ENCODE results near the gene WWOX. TPM values are rescaled to one million over a fixed set of nuclear protein-coding genes. Genes with fewer than 3 reads are reported as not detected.

Gene WWOX
- total RNA-seq, 1 donor from 2014 or later = 15.8 TPM

DNA sequence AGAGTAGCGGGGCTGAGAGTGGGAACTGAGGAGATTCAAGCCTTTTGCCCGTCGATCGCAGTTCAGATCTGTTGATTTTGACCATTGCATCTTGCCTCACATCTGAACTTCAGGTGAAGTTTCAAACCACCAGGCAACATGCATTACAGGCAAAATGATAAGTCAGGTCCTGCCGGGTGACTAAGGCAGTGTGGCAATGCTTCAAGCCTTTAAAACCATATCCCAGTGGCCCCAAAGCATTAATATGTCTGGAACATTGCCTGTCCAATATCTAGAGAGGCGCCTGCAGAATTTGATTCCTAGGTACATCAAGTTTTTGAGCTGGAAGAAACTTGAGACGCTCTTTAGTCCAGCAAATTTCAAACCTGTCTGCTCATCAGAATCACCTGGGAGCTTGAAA lies 998.3 kb downstream of the WWOX start:
- no peak for DNase-seq (ENCODE audit: low spot score)

GRCh38 chr16:79098907-79099306 lies 999.5 kb downstream of the WWOX start:
- DNase-seq (ENCODE audit: low spot score) = no peak

GRCh38 chr16:79099716-79100115 lies 1000.3 kb downstream of the WWOX start:
- DNase-seq (ENCODE audit: low spot score) = no peak

- DNase-seq (ENCODE audit: low spot score) = no peak
Observed at GRCh38 chr16:79100447-79100846, 1001.0 kb downstream of the WWOX start.

GRCh38 chr16:79101491-79101890 lies 1002.0 kb downstream of the WWOX start:
- DNase-seq (ENCODE audit: low spot score) = no peak

DNA sequence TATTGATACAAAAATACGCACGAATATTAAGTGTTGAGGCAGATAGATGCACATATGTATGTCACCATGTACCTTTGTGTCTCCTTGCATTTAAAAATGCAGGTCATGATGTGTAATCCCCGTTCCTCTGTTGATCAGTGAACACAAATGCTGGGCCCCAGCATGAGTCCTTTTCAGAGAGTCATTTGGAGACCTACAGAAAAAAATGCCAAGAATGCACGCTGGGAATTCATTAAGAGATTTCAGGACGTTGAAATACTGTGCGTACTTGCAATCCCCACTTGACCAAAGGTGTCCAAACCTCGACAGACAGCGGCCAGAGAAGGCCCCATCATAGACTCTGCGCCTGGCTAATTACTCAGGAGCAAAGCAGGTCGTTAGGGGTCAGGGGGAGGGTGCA lies 1005.1 kb downstream of the WWOX start:
- no peak for DNase-seq (ENCODE audit: low spot score)

DNA sequence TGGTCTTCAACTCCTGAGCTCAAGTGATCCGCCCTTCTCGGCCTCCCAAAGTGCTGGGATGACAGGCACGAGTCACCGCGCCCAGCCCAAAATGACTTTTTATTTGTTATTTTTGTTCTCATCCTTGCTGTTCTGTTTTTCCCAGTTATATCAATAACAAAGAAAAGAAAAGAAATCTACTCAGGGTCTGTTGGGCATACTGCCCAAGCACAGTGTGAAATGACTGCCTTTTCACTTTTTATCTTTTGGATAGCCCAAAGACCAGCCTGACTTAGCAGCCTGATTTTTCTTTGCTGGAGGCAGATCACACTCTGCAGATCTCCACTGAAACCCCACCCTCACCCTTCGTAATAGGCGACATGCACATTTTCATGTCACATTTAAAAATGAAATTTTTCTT lies 1007.8 kb downstream of the WWOX start:
- no peak for DNase-seq (ENCODE audit: low spot score)

DNA sequence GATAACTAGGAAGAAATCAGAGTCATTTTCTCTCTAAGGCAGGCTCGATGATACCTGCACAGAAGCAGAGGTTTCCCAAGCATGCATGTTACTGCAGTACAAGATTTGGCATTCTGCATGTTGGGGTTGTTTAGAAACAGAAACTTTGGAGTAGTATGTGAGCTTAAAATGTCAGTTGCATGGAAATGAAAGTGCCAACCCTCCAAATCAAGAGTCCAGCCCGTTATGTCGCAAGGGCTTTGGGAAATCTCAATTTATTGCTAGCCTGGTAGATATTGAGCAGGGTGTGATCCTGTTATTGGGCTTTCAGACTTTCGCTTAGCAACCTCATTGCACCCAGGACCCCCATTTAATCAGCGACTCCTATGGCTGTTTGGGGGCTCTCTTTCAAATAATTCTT lies 1010.3 kb downstream of the WWOX start:
- DNase-seq (ENCODE audit: low spot score) = no peak

DNA sequence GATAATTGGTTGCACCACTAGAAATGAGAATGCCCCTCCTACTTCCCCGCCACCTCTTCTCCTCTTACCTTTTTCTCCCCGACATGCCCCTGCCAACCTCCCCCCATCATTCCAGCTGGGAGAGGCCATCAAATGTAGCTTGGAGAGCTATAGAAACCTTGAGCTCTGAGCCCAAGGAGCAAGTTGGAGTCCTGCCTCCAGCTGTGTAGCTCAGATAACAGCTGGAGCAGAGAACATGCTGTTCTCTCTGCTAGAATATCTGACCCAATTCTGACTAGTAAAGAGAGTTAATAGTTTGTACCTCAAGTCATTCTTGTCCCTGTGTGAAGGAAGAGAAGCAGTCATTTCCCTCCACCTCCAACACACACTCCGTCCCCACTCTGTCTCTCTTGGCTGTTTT lies 1010.8 kb downstream of the WWOX start:
- DNase-seq (ENCODE audit: low spot score) = no peak

- no peak for DNase-seq (ENCODE audit: low spot score)
Observed at GRCh38 chr16:79110953-79111352, 1011.5 kb downstream of the WWOX start.

GRCh38 chr16:79112462-79112861 lies 1013.0 kb downstream of the WWOX start:
- DNase-seq (ENCODE audit: low spot score) = no peak

DNA sequence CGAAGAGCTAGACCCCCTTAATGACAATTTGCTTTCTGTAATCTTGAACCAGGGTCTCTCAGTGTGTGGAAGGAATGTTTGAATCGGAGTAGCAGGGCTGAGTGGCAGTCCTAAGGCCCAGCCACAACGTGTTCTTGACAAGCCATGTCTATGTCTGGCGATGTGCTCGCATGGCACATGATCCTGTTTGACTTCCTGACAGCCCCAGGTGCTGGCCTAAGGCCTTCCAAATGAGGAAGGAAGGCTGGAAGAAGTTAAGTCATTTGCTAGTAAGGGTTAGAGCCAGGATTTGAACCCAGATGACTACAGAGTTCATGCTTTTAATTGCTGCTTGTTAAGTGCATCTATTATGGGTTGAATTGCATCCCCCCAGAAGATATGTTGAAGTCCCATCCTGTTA lies 1014.4 kb downstream of the WWOX start:
- DNase-seq (ENCODE audit: low spot score) = no peak

DNA sequence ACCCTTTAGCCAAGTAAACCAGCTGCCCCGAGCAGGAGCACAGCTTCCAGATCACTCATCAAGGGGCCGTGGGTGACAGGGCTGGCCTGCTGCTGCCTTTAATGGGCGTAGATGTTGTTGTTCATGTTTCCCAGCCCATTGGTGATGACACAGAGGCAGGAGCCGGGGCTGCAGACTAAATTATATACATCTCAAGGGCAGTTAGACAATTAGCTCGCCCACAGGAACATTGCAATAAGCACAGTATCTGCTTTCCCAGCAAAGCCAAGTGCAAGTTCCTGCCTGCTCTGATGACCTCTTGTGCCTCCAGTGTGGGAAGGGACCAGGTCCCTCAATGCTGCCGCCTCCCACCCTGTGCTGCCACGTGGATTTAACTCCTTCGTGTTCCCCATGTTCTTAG lies 1015.3 kb downstream of the WWOX start:
- DNase-seq (ENCODE audit: low spot score) = no peak

- no peak for DNase-seq (ENCODE audit: low spot score)
Observed at GRCh38 chr16:79121906-79122305, 1022.5 kb downstream of the WWOX start.

GRCh38 chr16:79122343-79122742 lies 1022.9 kb downstream of the WWOX start:
- DNase-seq (ENCODE audit: low spot score) = no peak

- DNase-seq (ENCODE audit: low spot score) = no peak
Observed at GRCh38 chr16:79124016-79124756, 1024.7 kb downstream of the WWOX start.

GRCh38 chr16:79127766-79128165 lies 1028.3 kb downstream of the WWOX start:
- DNase-seq (ENCODE audit: low spot score) = no peak

- DNase-seq (ENCODE audit: low spot score) = no peak
Observed at GRCh38 chr16:79128706-79129105, 1029.3 kb downstream of the WWOX start.

- no peak for DNase-seq (ENCODE audit: low spot score)
Observed at GRCh38 chr16:79130616-79131015, 1031.2 kb downstream of the WWOX start.

DNA sequence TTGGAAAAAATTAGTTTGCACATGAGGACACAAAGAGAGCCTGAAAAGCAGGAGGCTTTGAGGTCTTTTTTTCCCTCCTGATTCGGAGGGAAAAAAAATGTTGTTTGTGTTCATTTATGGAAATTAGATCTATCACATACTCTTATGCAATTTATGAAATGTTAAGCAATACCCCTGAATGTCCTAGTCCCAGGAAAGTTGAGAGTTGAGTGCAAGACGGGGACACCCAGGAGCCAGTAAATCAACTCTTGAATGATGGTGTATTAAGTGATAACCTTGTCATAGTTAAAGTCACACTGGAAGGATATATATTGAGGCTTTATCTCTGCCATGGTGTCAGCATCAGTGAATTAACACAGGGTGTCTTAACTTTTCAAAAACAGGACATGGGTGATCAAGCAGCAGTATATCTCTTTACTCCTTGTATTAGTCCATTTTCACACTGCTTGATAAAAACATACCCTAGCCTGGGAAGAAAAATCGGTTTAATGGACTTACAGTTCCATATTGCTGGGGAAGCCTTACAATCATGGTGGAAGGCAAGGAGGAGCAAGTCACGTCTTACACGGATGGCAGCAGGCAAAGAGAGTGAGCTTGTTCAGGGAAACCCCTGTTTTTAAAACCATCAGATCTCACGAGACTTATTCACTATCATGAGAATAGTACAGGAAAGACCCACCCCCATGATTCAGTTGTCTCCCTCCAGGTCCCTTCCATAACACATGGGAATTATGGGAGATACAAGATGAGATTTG lies 1032.0 kb downstream of the WWOX start:
- DNase-seq (ENCODE audit: low spot score) = no peak

GRCh38 chr16:79132701-79133100 lies 1033.2 kb downstream of the WWOX start:
- DNase-seq (ENCODE audit: low spot score) = no peak

DNA sequence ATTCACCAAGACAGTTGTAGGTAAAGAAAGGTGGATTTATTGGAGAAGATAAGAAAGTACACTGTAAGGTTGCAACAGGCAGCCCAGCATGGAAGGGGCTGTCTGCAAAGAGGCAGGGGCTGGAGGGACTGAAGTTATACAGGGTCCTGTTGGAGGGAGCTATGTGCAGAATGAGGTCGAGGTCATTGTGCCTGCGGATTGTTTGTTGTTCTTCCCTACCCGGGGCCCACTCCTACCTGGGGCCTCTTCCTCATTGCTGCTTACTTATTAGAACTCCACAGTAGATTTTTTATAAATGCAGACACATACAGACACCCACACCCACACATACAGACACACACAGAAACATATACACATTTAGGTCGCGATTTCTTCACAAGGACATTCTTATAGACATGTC lies 1034.8 kb downstream of the WWOX start:
- no peak for DNase-seq (ENCODE audit: low spot score)

DNA sequence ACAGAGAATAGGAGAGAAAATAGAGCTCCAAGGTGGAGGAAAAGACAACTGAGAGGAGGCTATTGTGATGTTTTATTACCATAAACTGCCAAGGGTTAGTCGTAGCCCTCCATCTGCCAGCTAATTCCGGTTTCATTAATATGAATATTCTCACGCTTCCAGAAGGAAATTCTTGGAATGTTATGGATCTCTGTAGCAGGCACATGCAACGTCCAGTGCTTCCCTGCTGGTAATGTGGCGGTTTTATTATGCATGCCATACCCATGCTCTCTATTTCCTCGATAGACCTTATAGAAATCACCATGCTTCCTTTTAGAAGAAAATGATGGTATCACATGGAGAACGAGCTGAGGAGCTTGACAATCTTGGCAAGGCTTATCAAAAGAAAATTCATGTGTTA lies 1037.5 kb downstream of the WWOX start:
- DNase-seq (ENCODE audit: low spot score) = no peak

Measured in mesenteric fat pad (tissue), 1 donor.